ENCODE results near the gene GPATCH4. TPM values are rescaled to one million over a fixed set of nuclear protein-coding genes. Genes with fewer than 3 reads are reported as not detected.

The GPATCH4 gene
- total RNA-seq, 1 donor from 2014 or later, result 26.2 TPM

GRCh38 chr1:156601892-156602291 is 613 bp upstream of the GPATCH4 start:
- Mint-ChIP-seq H3K27ac (no peak overlapping the region), H3K36me3 (ENCODE audit: insufficient read depth) (peaks cover 4% of the 10 kb centered on the region), H3K9me3 (ENCODE audit: low read depth) (no peaks in the 10 kb centered on the region), H3K4me1 (ENCODE audit: low read depth) (peaks cover 7% of the 10 kb centered on the region), H3K27me3 (no peaks in the 10 kb centered on the region), H3K4me3 (ENCODE audit: low read depth) (peak overlapping the region; percentile 89)
- no peak for DNase-seq (ENCODE audit: low spot score, unreplicated experiment)
- TF ChIP-seq CTCF (IDR thresholded peaks at IDR 0.05; ENCODE audit: unreplicated experiment), result no peak

GRCh38 chr1:156600733-156601121 is 552 bp downstream of the GPATCH4 start:
- TF ChIP-seq CTCF (IDR thresholded peaks at IDR 0.05; ENCODE audit: unreplicated experiment), result no peak
- H3K27me3 Mint-ChIP-seq, result no peaks in the 10 kb centered on the region
- H3K36me3 Mint-ChIP-seq (ENCODE audit: insufficient read depth), result peaks cover 5% of the 10 kb centered on the region
- DNase-seq (ENCODE audit: low spot score, unreplicated experiment), result no peak
- peak overlapping the region; percentile 89 for H3K4me3 Mint-ChIP-seq (ENCODE audit: low read depth)
- peaks cover 7% of the 10 kb centered on the region for H3K4me1 Mint-ChIP-seq (ENCODE audit: low read depth)
- H3K27ac Mint-ChIP-seq, result peak overlapping the region; percentile 94
- H3K9me3 Mint-ChIP-seq (ENCODE audit: low read depth), result no peaks in the 10 kb centered on the region

- peaks cover 13% of the 10 kb centered on the region for H3K36me3 Mint-ChIP-seq (ENCODE audit: insufficient read depth)
- peak overlapping the region; percentile 89 for H3K4me3 Mint-ChIP-seq (ENCODE audit: low read depth)
- H3K27me3 Mint-ChIP-seq, result no peaks in the 10 kb centered on the region
- no peak for TF ChIP-seq CTCF (IDR thresholded peaks at IDR 0.05; ENCODE audit: unreplicated experiment)
- peaks cover 7% of the 10 kb centered on the region for H3K4me1 Mint-ChIP-seq (ENCODE audit: low read depth)
- no peak for DNase-seq (ENCODE audit: low spot score, unreplicated experiment)
- no peak overlapping the region for H3K27ac Mint-ChIP-seq
- H3K9me3 Mint-ChIP-seq (ENCODE audit: low read depth), result no peaks in the 10 kb centered on the region
Observed at GRCh38 chr1:156599811-156600210, 1.5 kb downstream of the GPATCH4 start.

GRCh38 chr1:156598731-156599432 is 2.4 kb downstream of the GPATCH4 start:
- Mint-ChIP-seq H3K27me3 (no peaks in the 10 kb centered on the region), H3K4me3 (ENCODE audit: low read depth) (no peak overlapping the region), H3K4me1 (ENCODE audit: low read depth) (peaks cover 7% of the 10 kb centered on the region), H3K27ac (no peak overlapping the region), H3K36me3 (ENCODE audit: insufficient read depth) (peaks cover 13% of the 10 kb centered on the region), H3K9me3 (ENCODE audit: low read depth) (no peaks in the 10 kb centered on the region)
- no peak for TF ChIP-seq CTCF (IDR thresholded peaks at IDR 0.05; ENCODE audit: unreplicated experiment)
- no peak for DNase-seq (ENCODE audit: low spot score, unreplicated experiment)

- Mint-ChIP-seq H3K36me3 (ENCODE audit: insufficient read depth) (peaks cover 13% of the 10 kb centered on the region), H3K4me3 (ENCODE audit: low read depth) (no peak overlapping the region)
- no peak for DNase-seq (ENCODE audit: low spot score, unreplicated experiment)
Observed at GRCh38 chr1:156598125-156598524, 3.2 kb downstream of the GPATCH4 start.

More at GRCh38 chr1:156598125-156598524, 3.2 kb downstream of the GPATCH4 start:
- H3K27me3 Mint-ChIP-seq, result no peaks in the 10 kb centered on the region
- no peak for TF ChIP-seq CTCF (IDR thresholded peaks at IDR 0.05; ENCODE audit: unreplicated experiment)
- H3K27ac Mint-ChIP-seq, result no peak overlapping the region
- H3K9me3 Mint-ChIP-seq (ENCODE audit: low read depth), result no peaks in the 10 kb centered on the region
- peaks cover 7% of the 10 kb centered on the region for H3K4me1 Mint-ChIP-seq (ENCODE audit: low read depth)
